Posterior cingulate gyrus (tissue), 11 donors: ENCODE data around the gene ANKRD13C.

Source experiments
- DNase-seq, 10 donors: peaks; one replicate each; pipeline versions ENCODE4 v3.0.0 to v3.0.0-alpha.2; 2020 to 2021; ENCODE audit warnings: mixed read lengths in 3 of 10
- intact Hi-C: fragments of 100-400 bp; cut with DNase I; formaldehyde crosslinking; loops from one replicate; pipeline ENCODE4 v1.15.1; 2023

Gene ANKRD13C

DNA sequence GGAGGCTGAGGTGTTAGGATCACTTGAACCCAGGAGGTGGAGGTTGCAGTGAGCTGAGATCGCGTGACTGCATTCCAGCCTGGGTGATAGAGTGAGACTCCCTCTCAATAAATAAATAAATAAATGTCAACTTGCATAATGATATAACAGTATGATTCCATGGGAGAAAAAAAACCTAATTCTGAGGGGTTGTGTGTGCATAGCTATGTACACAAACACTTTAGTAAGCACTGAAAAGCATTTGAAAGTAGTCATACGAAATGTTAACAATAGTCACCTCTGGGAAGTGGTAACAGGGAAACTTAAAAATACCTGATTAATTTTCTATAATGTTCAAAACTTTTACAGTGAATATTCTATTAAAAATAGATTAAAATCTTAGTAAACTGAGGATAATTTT, 43.2 kb downstream of the ANKRD13C start:
- no peak for DNase-seq
- intact Hi-C loops, result no loop called here

GRCh38 chr1:70299472-70299871, 55.0 kb downstream of the ANKRD13C start:
- no peak for DNase-seq
- intact Hi-C loops, result no loop called here

DNA sequence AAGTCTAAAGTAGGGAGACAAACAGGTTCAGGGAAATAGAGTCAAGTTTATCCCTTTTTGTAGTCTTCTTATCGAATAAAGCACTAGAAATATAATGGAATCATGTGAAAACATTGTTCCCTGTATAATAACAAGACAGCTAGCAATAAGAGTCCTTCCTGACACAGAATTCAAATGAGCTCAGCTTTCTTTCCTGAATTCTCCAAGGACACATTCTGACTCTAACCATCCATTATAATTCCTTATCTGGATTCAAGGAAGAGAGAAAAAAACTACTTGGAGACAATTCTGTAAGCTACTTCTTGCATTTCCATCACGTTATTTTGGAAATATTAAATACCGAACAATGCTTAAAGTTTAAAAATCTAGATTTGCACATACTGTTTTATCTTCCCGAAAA, 58.8 kb downstream of the ANKRD13C start:
- no peak for DNase-seq
- intact Hi-C loops, result no loop called here

- no peak for DNase-seq
- intact Hi-C loops, result no loop called here
Observed at GRCh38 chr1:70293186-70293843, 61.2 kb downstream of the ANKRD13C start.

DNA sequence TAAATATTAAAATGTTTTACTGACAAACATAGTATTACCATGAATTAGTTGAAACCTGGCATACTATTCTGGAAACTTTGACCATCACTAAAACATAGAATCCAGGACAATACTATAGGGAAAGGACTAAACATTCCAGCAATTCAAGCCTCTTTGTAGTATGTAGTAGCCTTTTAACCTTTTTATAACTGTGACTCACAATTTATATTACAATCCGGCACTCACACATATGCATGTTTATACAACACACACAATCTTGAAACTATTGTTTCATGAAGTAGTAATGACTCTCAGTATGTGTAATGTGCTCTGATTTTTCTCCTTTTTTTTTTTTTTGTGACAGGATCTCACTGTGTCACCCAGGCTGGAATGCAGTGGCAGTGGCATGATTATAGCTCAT, 64.3 kb downstream of the ANKRD13C start:
- DNase-seq, result no peak
- intact Hi-C loops, result no loop called here

DNA sequence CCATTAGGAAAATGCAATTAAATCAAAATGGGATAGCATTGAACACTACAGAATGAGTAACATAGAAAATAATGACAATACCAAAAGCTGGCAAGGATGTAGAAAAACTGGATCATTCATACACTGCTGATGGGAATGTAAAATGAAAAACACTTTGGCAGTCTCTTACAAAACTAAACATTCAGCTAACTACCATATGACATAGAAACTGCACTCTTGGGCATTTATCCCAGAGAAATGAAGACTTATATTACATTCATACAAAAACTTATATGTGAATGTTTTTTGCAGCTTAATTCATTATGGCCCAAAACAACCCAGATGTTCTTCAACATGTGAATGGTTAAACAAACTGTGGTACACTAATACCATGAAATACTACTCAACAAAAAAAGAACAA, 66.4 kb downstream of the ANKRD13C start:
- DNase-seq, result no peak
- intact Hi-C loops, result no loop called here

GRCh38 chr1:70286453-70286852, 68.1 kb downstream of the ANKRD13C start:
- DNase-seq, result no peak
- intact Hi-C loops, result no loop called here

DNA sequence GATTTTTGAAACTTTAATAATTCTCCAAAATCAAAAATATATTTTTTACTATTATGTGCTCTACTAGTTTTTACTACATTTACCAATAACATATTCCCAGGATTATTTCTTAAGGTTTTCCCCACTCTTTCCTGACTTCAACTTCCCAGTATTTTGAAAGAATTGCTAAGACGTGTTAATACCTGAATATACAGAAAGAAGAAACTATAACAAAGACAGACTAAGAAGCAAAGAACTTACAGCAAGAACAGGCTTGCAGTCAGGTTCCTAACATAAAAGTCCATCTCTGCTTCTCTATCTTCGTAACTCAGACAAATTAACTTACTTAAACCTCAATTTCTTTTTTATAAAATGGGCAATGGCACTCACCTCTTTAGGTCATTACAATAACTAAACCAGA, 70.2 kb downstream of the ANKRD13C start:
- intact Hi-C loops, result no loop called here
- no peak for DNase-seq

GRCh38 chr1:70278710-70279109, 75.8 kb downstream of the ANKRD13C start:
- intact Hi-C loops, result no loop called here
- no peak for DNase-seq

DNA sequence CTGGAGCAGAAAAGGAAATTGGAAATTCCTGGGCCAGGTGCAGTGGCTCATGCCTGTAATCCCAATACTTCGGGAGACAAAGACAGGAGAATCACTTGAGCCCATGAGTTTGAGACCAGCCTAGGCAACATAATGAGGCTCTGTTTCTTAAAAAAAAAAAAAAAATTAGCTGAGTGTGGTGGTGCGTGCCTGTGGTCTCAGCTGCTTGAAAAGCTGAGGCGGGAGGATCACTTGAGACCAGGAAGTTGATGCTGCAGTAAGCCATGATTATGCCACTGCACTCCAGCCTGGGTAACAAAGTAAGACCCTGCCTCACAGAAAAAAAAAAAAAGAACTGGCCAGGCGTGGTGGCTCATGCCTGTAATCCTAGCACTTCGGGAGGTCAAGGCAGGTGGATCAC, 76.6 kb downstream of the ANKRD13C start:
- DNase-seq, result no peak
- intact Hi-C loops, result no loop called here

GRCh38 chr1:70265946-70266345, 88.6 kb downstream of the ANKRD13C start:
- no peak for DNase-seq
- intact Hi-C loops, result no loop called here

DNA sequence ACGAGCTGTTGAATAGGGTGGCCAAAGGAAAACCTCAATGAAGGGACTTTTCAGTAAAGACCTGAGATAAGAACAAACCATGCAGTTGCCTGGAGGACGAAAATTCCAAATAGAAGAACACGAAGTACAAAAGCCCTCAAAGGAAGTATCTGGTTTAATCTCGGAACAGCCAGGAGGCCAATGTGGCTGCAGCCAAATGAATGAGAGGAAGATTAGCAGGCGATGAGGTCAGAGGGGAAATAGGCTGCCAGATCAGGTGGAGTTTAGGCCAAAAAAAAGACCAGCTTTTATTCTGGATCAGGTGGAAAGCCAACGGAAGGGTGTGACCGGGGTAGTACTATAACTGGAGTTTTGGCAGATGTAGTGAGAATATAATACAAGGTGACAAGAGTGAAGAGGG, 89.7 kb downstream of the ANKRD13C start:
- intact Hi-C loops, result no loop called here
- no peak for DNase-seq

GRCh38 chr1:70256664-70257063, 97.9 kb downstream of the ANKRD13C start:
- intact Hi-C loops, result no loop called here
- DNase-seq, result no peak

DNA sequence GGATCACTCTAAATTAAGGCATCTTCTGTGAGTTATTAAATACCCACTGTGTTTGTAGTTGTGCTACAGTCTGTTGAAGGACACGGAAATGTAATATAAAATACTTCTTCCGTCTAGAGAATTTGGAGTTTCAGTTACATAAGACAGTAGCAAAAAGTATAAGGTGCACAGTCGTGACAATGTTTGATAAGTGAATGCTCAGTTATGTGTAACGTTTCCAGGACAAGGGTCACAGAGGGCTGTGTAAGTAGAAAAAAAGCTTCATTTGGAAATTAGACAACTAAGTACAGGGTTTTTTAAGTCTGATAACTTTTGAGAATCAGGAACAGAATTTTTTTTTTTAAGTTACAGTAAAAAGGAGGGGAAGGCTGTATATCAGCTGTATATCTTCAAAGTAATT, 105.8 kb downstream of the ANKRD13C start:
- intact Hi-C loops, result no loop called here
- no peak for DNase-seq

DNA sequence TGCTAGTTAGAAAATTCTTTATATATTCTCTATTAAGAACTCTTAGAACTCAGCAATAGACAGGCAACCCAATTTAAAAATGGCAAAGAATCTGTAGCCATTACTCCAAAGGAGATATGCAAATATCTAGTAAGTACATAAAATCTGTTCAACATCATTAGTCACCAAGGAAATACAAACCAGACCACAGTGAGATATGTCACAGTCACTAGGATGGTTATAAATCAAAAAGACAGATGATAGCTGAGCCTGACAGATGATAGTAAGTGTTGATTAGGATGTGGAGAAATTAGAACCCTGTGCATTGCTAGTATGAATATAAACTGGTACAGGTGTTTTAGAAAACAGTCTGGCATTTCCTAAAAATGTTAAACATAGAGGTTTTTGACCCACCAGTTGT, 106.8 kb downstream of the ANKRD13C start:
- DNase-seq, result no peak
- intact Hi-C loops, result no loop called here

DNA sequence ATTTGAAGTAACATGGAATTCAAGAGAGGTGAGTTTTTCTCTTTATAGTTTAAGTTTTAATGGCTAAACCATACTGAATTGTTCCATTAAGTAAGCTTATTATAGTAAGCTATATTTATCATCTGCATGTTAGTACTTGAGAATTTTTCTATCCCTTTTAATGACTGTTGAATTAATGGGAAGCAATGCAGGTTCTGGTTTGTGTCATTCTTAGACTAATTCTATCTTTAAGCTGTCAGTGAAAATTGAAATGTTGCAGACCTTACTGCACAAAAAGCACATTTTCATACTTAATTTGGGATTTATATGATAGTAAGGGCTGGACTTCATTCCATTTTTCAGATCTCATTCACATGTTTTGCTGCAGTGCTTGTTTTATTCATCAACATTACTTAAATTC, 107.4 kb downstream of the ANKRD13C start:
- intact Hi-C loops, result no loop called here

DNA sequence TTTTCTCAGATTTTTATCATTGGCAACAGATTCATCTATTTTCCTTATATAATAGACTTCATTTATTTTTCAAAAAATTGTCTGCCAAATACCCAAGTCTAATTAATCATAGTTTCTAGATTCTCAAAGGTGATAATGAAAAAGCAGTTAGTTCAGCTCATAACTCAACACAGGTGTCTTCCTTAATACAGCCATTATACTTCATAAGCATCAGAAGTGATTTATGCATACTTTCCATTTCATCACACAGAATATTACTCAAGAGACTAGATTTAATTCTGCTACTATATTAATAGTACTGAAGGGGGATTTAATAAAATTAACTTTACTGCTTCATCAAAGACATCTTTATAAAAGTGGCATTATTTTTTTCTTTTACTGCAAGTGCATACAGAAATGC, 114.6 kb downstream of the ANKRD13C start:
- intact Hi-C loops, result no loop called here
- no peak for DNase-seq

More for the DNA sequence above, 107.4 kb downstream of the ANKRD13C start:
- DNase-seq, result no peak

DNA sequence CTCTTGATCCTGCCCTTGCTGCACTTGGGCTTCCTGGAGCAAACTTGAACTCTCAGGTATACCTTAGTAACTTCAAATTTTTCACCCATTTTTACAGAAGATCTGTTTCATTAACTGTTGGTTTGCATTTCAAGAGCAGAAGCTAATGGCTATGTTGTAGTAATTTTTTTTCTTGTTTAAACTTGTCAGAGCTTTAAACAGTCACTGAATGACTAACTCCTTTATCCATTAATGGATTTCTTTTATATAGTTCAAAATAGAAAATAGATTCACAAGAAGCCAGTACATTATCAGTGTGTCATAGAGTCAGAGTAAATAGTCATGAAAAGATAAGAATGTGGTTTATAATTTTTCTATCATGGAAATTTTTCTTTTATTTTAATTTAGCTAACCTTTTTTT, 119.8 kb downstream of the ANKRD13C start:
- intact Hi-C loops, result no loop called here
- no peak for DNase-seq

DNA sequence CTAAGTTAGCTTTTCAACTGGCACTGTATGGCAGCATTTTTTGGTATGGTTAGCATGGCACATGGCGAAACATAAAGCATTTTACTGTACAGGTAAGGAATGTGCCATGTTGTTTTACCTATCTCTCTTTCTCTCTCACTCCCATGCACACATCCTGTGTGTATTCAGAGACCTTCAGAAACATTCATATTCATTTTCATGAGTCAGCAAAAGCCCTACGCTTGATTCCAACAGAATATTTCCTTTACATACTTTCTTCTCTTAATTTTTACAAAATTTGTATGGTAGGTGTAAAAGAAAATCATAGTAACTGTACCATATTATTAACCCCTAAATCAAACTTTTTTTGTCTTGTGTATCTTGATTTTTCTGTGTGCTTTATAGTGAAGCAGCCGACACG, 123.0 kb downstream of the ANKRD13C start:
- DNase-seq, result no peak
- intact Hi-C loops, result no loop called here

GRCh38 chr1:70228670-70229069, 125.9 kb downstream of the ANKRD13C start:
- DNase-seq, result no peak
- intact Hi-C loops, result no loop called here

- no peak for DNase-seq
- intact Hi-C loops, result no loop called here
Observed at GRCh38 chr1:70227439-70227838, 127.1 kb downstream of the ANKRD13C start.

DNA sequence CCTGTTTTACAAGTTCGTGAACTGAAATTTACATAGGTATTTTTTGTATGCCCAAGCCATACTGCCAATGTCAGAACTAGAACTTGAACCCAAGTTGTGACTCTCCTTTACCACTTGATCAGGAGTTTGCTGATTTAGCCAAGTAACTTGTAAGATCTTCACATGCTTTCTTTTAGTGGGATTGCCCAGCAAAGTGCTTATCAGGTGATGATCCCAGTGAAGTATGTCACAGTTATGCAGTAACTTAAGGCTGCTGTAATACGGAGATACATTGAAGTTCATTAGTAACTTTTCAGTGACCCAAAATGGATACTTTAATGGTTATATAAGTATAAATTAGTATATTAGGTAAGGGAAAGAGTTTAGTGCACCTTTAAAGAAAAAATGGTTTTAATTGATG, 129.6 kb downstream of the ANKRD13C start:
- DNase-seq, result no peak
- intact Hi-C loops, result no loop called here

- intact Hi-C loops, result no loop called here
Observed at GRCh38 chr1:70222716-70223235, 131.7 kb downstream of the ANKRD13C start.

More at GRCh38 chr1:70222716-70223235, 131.7 kb downstream of the ANKRD13C start:
- no peak for DNase-seq
